Measurements from ENCODE around the gene DCAF8.

DCAF8 gene

GRCh38 chr1:160204526-160205241 lies 57.7 kb downstream of the DCAF8 start:
- peak; percentile 66 for DNase-seq (ENCODE audit: low spot score)
- TF ChIP-seq CTCF (IDR thresholded peaks at IDR 0.05; ENCODE audit: borderline replicate concordance, control extremely low read depth, extremely low read depth, insufficient read depth, missing control alignments), result no peak
- in situ Hi-C loops (cut with MboI; ENCODE audit: low sequenced_read_pairs, unreplicated experiment), result no loop called here

GRCh38 chr1:160200786-160201185 lies 61.6 kb downstream of the DCAF8 start:
- in situ Hi-C loops (cut with MboI; ENCODE audit: low sequenced_read_pairs, unreplicated experiment), result no loop called here
- TF ChIP-seq CTCF (IDR thresholded peaks at IDR 0.05; ENCODE audit: borderline replicate concordance, control extremely low read depth, extremely low read depth, insufficient read depth, missing control alignments), result no peak
- DNase-seq (ENCODE audit: low spot score), result no peak

GRCh38 chr1:160197231-160197630 lies 65.1 kb downstream of the DCAF8 start:
- DNase-seq (ENCODE audit: low spot score), result no peak
- in situ Hi-C loops (cut with MboI; ENCODE audit: low sequenced_read_pairs, unreplicated experiment), result loop anchor here (10.0 kb wide), 1 partner anchor 178 kb away; no protein-coding TSS in a partner anchor
- no peak for TF ChIP-seq CTCF (IDR thresholded peaks at IDR 0.05; ENCODE audit: borderline replicate concordance, control extremely low read depth, extremely low read depth, insufficient read depth, missing control alignments)

- in situ Hi-C loops (cut with MboI; ENCODE audit: low sequenced_read_pairs, unreplicated experiment), result loop anchor here (10.0 kb wide), 1 partner anchor 179 kb away; no protein-coding TSS in a partner anchor
These were observed 66.2 kb downstream of the DCAF8 start for GRCh38 chr1:160196143-160196542.

GRCh38 chr1:160194737-160195059 lies 67.7 kb downstream of the DCAF8 start:
- in situ Hi-C loops (cut with MboI; ENCODE audit: low sequenced_read_pairs, unreplicated experiment), result loop anchor here (10.0 kb wide), 1 partner anchor 180 kb away; no protein-coding TSS in a partner anchor
- TF ChIP-seq CTCF (IDR thresholded peaks at IDR 0.05; ENCODE audit: borderline replicate concordance, control extremely low read depth, extremely low read depth, insufficient read depth, missing control alignments), result no peak

More at GRCh38 chr1:160196143-160196542, 66.2 kb downstream of the DCAF8 start:
- TF ChIP-seq CTCF (IDR thresholded peaks at IDR 0.05; ENCODE audit: borderline replicate concordance, control extremely low read depth, extremely low read depth, insufficient read depth, missing control alignments), result no peak
- no peak for DNase-seq (ENCODE audit: low spot score)

GRCh38 chr1:160193832-160194736 lies 68.3 kb downstream of the DCAF8 start:
- no peak for TF ChIP-seq CTCF (IDR thresholded peaks at IDR 0.05; ENCODE audit: borderline replicate concordance, control extremely low read depth, extremely low read depth, insufficient read depth, missing control alignments)
- DNase-seq (ENCODE audit: low spot score), result no peak
- in situ Hi-C loops (cut with MboI; ENCODE audit: low sequenced_read_pairs, unreplicated experiment), result loop anchor here (10.0 kb wide), 1 partner anchor 181 kb away; no protein-coding TSS in a partner anchor

More at GRCh38 chr1:160194737-160195059, 67.7 kb downstream of the DCAF8 start:
- DNase-seq (ENCODE audit: low spot score), result no peak
